ENCODE results near the gene ZNF281.

- TF ChIP-seq POLR2A (IDR thresholded peaks at IDR 0.05) (no peak), CTCF (IDR thresholded peaks at IDR 0.05) (no peak), POLR2AphosphoS5 (IDR thresholded peaks at IDR 0.05) (no peak)
Observed at GRCh38 chr1:200398373-200398772, 11.5 kb downstream of the ZNF281 start.

Measured in gastroesophageal sphincter (tissue), 3 donors.